Ectodermal cell (in vitro differentiated cells): ENCODE data around the gene MEIKIN.

ENCODE experiments used
- H3K27ac ChIP-seq: 2 replicates; pipeline ENCODE4 v1.7.0; 2013; ENCODE audit warnings: mild to moderate bottlenecking, low read depth, low read length; ENCODE audit not compliant: insufficient read depth, poor library complexity, severe bottlenecking
- H3K27me3 ChIP-seq: 2 replicates; pipeline ENCODE4 v1.7.0; 2013; ENCODE audit warnings: mild to moderate bottlenecking, low read length; ENCODE audit not compliant: insufficient read depth, control insufficient read depth, poor library complexity, severe bottlenecking
- H3K36me3 ChIP-seq: one replicate; pipeline ENCODE4 v1.7.0; 2013; ENCODE audit warnings: low read length; ENCODE audit not compliant: control insufficient read depth, insufficient read depth
- H3K4me1 ChIP-seq: one replicate; pipeline ENCODE4 v1.7.0; 2013; ENCODE audit warnings: low read length; ENCODE audit not compliant: control insufficient read depth, insufficient read depth
- H3K4me3 ChIP-seq: 2 replicates; pipeline ENCODE4 v1.7.0; 2013; ENCODE audit warnings: low read depth, low read length, control low read depth; ENCODE audit not compliant: insufficient read depth
- H3K9me3 ChIP-seq: 2 replicates; pipeline ENCODE4 v1.7.0; 2013; ENCODE audit warnings: mild to moderate bottlenecking, low read length, moderate library complexity; ENCODE audit not compliant: control insufficient read depth
- WGBS, 2 experiments: methylation state at CpG; one replicate each; pipeline ENCODE4 v1.1.7; 2013; ENCODE audit warnings: missing lambda C conversion rate in 2 of 2; 5-methylcytosine and 5-hydroxymethylcytosine counted together

Gene MEIKIN

GRCh38 chr5:131792896-131793295 lies 152.6 kb downstream of the MEIKIN start:
- 98% methylated on average over 2 of the region's 2 CpGs for WGBS, 2 experiments
- Histone ChIP-seq H3K4me3 (no peak overlapping the region), H3K27ac (no peak overlapping the region), H3K27me3 (peaks cover 7% of the 10 kb centered on the region), H3K9me3 (no peaks in the 10 kb centered on the region), H3K4me1 (no peaks in the 10 kb centered on the region), H3K36me3 (no peaks in the 10 kb centered on the region)

GRCh38 chr5:131791866-131792265 lies 153.6 kb downstream of the MEIKIN start:
- Histone ChIP-seq H3K4me1 (no peaks in the 10 kb centered on the region), H3K36me3 (no peaks in the 10 kb centered on the region), H3K27ac (no peak overlapping the region), H3K27me3 (no peaks in the 10 kb centered on the region), H3K4me3 (no peak overlapping the region), H3K9me3 (no peaks in the 10 kb centered on the region)
- 92 to 100% methylated on average over 1 to 2 of the region's 6 CpGs for WGBS, 2 experiments

- H3K27ac ChIP-seq: no peak overlapping the region
- WGBS, 2 experiments: 89 to 94% methylated on average over 1 to 2 of the region's 2 CpGs
These were observed 154.9 kb downstream of the MEIKIN start for GRCh38 chr5:131790550-131790949.

GRCh38 chr5:131789765-131790164 lies 155.7 kb downstream of the MEIKIN start:
- no peaks in the 10 kb centered on the region for H3K4me1 ChIP-seq
- no peak overlapping the region for H3K27ac ChIP-seq
- no peak overlapping the region for H3K4me3 ChIP-seq
- 95% methylated on average over 3 of the region's 3 CpGs for WGBS, 2 experiments
- no peaks in the 10 kb centered on the region for H3K36me3 ChIP-seq
- H3K9me3 ChIP-seq: no peaks in the 10 kb centered on the region
- H3K27me3 ChIP-seq: no peaks in the 10 kb centered on the region

More at GRCh38 chr5:131790550-131790949, 154.9 kb downstream of the MEIKIN start:
- H3K36me3 ChIP-seq: no peaks in the 10 kb centered on the region
- H3K27me3 ChIP-seq: no peaks in the 10 kb centered on the region
- no peaks in the 10 kb centered on the region for H3K4me1 ChIP-seq
- no peaks in the 10 kb centered on the region for H3K9me3 ChIP-seq
- H3K4me3 ChIP-seq: no peak overlapping the region

GRCh38 chr5:131787736-131788135 lies 157.7 kb downstream of the MEIKIN start:
- H3K27ac ChIP-seq: no peak overlapping the region
- H3K27me3 ChIP-seq: no peaks in the 10 kb centered on the region
- H3K4me3 ChIP-seq: no peak overlapping the region
- H3K9me3 ChIP-seq: no peaks in the 10 kb centered on the region
- 90 to 93% methylated on average over 4 of the region's 4 CpGs for WGBS, 2 experiments
- no peaks in the 10 kb centered on the region for H3K36me3 ChIP-seq
- H3K4me1 ChIP-seq: peaks cover 4% of the 10 kb centered on the region

GRCh38 chr5:131786900-131787692 lies 158.4 kb downstream of the MEIKIN start:
- no peaks in the 10 kb centered on the region for H3K9me3 ChIP-seq
- H3K4me3 ChIP-seq: no peak overlapping the region
- no peak overlapping the region for H3K27ac ChIP-seq
- H3K27me3 ChIP-seq: no peaks in the 10 kb centered on the region
- no peaks in the 10 kb centered on the region for H3K36me3 ChIP-seq
- peaks cover 4% of the 10 kb centered on the region for H3K4me1 ChIP-seq
- 90 to 97% methylated on average over 3 to 4 of the region's 4 CpGs for WGBS, 2 experiments

- Histone ChIP-seq H3K4me1 (peaks cover 4% of the 10 kb centered on the region), H3K27ac (no peak overlapping the region), H3K9me3 (no peaks in the 10 kb centered on the region), H3K4me3 (no peak overlapping the region), H3K36me3 (no peaks in the 10 kb centered on the region), H3K27me3 (no peaks in the 10 kb centered on the region)
- 94 to 100% methylated on average over 1 of the region's 1 CpG for WGBS, 2 experiments
These were observed 159.4 kb downstream of the MEIKIN start for GRCh38 chr5:131786036-131786435.

GRCh38 chr5:131783874-131784273 lies 161.6 kb downstream of the MEIKIN start:
- no peaks in the 10 kb centered on the region for H3K36me3 ChIP-seq
- H3K9me3 ChIP-seq: no peaks in the 10 kb centered on the region
- no peak overlapping the region for H3K27ac ChIP-seq
- no peak overlapping the region for H3K4me3 ChIP-seq
- H3K4me1 ChIP-seq: peaks cover 4% of the 10 kb centered on the region
- H3K27me3 ChIP-seq: no peaks in the 10 kb centered on the region
- WGBS, 2 experiments: 60% methylated on average over 1 of the region's 1 CpG; no CpG with 5 or more reads in 1 of the 2 experiments

GRCh38 chr5:131783357-131783756 lies 162.1 kb downstream of the MEIKIN start:
- Histone ChIP-seq H3K27me3 (no peaks in the 10 kb centered on the region), H3K27ac (no peak overlapping the region), H3K36me3 (no peaks in the 10 kb centered on the region), H3K4me1 (peaks cover 4% of the 10 kb centered on the region), H3K4me3 (no peak overlapping the region), H3K9me3 (no peaks in the 10 kb centered on the region)
- WGBS, 2 experiments: 89% methylated on average over 1 of the region's 1 CpG; no CpG with 5 or more reads in 1 of the 2 experiments

- H3K27me3 ChIP-seq: no peaks in the 10 kb centered on the region
- H3K27ac ChIP-seq: no peak overlapping the region
- 92 to 94% methylated on average over 10 to 11 of the region's 11 CpGs for WGBS, 2 experiments
These were observed 162.7 kb downstream of the MEIKIN start for GRCh38 chr5:131782717-131783116.

More at GRCh38 chr5:131782717-131783116, 162.7 kb downstream of the MEIKIN start:
- Histone ChIP-seq H3K4me3 (no peak overlapping the region), H3K36me3 (no peaks in the 10 kb centered on the region), H3K4me1 (peaks cover 4% of the 10 kb centered on the region), H3K9me3 (no peaks in the 10 kb centered on the region)
